H4 (cell line): ENCODE measurements around the gene RAP1GAP2. TPM values are rescaled to one million over a fixed set of nuclear protein-coding genes. Genes with fewer than 3 reads are reported as not detected.
"Not testable (repeated sequence)": the region's sequence is repeated elsewhere in the genome, so short reads cannot be mapped to it uniquely, and the experiment has no call there.

Source experiments
- DNase-seq: peaks from one replicate; pipeline ENCODE4 v3.0.0-alpha.2; 2015; ENCODE audit warnings: low spot score
- total RNA-seq: library from RNA; depleted of rRNA; stranded (reverse); fragments of >200 nt; shearing (Covaris generic); gene quantifications from 2 replicates; pipeline ENCODE4 v1.2.3, GENCODE V29; 2014

RAP1GAP2 gene
- total RNA-seq, 1 experiment from 2014 or later, result 2.4 TPM

- no peak for DNase-seq
Measured at GRCh38 chr17:2995886-2996809, 199.9 kb downstream of the RAP1GAP2 start.

- no peak for DNase-seq
Measured at GRCh38 chr17:2996810-2997670, 200.8 kb downstream of the RAP1GAP2 start.

- DNase-seq, result not testable (repeated sequence)
Measured at GRCh38 chr17:2998469-2998901, 202.2 kb downstream of the RAP1GAP2 start.

- no peak for DNase-seq
Measured at GRCh38 chr17:3002538-3003295, 206.5 kb downstream of the RAP1GAP2 start.

- no peak for DNase-seq
Measured at GRCh38 chr17:3003296-3004149, 207.3 kb downstream of the RAP1GAP2 start.

- DNase-seq, result peak; percentile 92
Measured at GRCh38 chr17:3004150-3004801, 208.0 kb downstream of the RAP1GAP2 start.

- DNase-seq, result no peak
Measured at GRCh38 chr17:3004925-3005324, 208.7 kb downstream of the RAP1GAP2 start.

GRCh38 chr17:3005696-3006095 is 209.5 kb downstream of the RAP1GAP2 start:
- DNase-seq, result no peak

GRCh38 chr17:3006801-3007200 is 210.6 kb downstream of the RAP1GAP2 start:
- no peak for DNase-seq

- no peak for DNase-seq
Measured at GRCh38 chr17:3007651-3008121, 211.4 kb downstream of the RAP1GAP2 start.

- no peak for DNase-seq
Measured at GRCh38 chr17:3008336-3009288, 212.4 kb downstream of the RAP1GAP2 start.

GRCh38 chr17:3009411-3009920 is 213.2 kb downstream of the RAP1GAP2 start:
- DNase-seq, result no peak

GRCh38 chr17:3011891-3012290 is 215.7 kb downstream of the RAP1GAP2 start:
- no peak for DNase-seq

GRCh38 chr17:3012926-3013581 is 216.8 kb downstream of the RAP1GAP2 start:
- peak; percentile 13 for DNase-seq

GRCh38 chr17:3015890-3016289 is 219.7 kb downstream of the RAP1GAP2 start:
- no peak for DNase-seq

GRCh38 chr17:3017936-3018335 is 221.7 kb downstream of the RAP1GAP2 start:
- no peak for DNase-seq

- DNase-seq, result no peak
Measured at GRCh38 chr17:3019761-3020160, 223.5 kb downstream of the RAP1GAP2 start.

- no peak for DNase-seq
Measured at GRCh38 chr17:3020381-3020780, 224.1 kb downstream of the RAP1GAP2 start.
